Endodermal cell (in vitro differentiated cells): ENCODE measurements around the gene IMPDH1. TPM values are rescaled to one million over a fixed set of nuclear protein-coding genes. Genes with fewer than 3 reads are reported as not detected.

ENCODE experiments used
- DNase-seq: peaks from one replicate; pipeline ENCODE4 v3.0.0-alpha.2; 2017
- H3K27ac ChIP-seq: 2 replicates; pipeline ENCODE4 v1.5.1; 2013; ENCODE audit warnings: mild to moderate bottlenecking, low read depth, low read length, moderate library complexity
- H3K27me3 ChIP-seq: 2 replicates; pipeline ENCODE4 v1.6.1; 2013; ENCODE audit warnings: mild to moderate bottlenecking, low read length, moderate library complexity; ENCODE audit not compliant: insufficient read depth, control insufficient read depth, poor library complexity, severe bottlenecking
- H3K36me3 ChIP-seq: 2 replicates; pipeline ENCODE4 v1.7.0; 2013; ENCODE audit warnings: mild to moderate bottlenecking, low read length, moderate library complexity; ENCODE audit not compliant: control insufficient read depth, insufficient read depth
- H3K4me1 ChIP-seq: one replicate; pipeline ENCODE4 v1.7.0; 2013; ENCODE audit warnings: low read length; ENCODE audit not compliant: control insufficient read depth, insufficient read depth
- H3K4me3 ChIP-seq: 2 replicates; pipeline ENCODE4 v1.5.1; 2013; ENCODE audit warnings: mild to moderate bottlenecking, low read length, moderate library complexity
- H3K9ac ChIP-seq: 2 replicates; pipeline ENCODE4 v1.6.1; 2013; ENCODE audit warnings: mild to moderate bottlenecking, low read length, moderate library complexity; ENCODE audit not compliant: poor library complexity, severe bottlenecking; ENCODE audit errors: extremely low read depth
- H3K9me3 ChIP-seq: 2 replicates; pipeline ENCODE4 v1.6.1; 2013; ENCODE audit warnings: mild to moderate bottlenecking, low read length, moderate library complexity; ENCODE audit not compliant: control insufficient read depth
- H3K27ac Mint-ChIP-seq: 2 replicates; pipeline ENCODE4 v1.8.0; 2020; ENCODE audit warnings: mixed read lengths
- H3K27me3 Mint-ChIP-seq: 2 replicates; pipeline ENCODE4 v1.8.0; 2021; ENCODE audit warnings: mild to moderate bottlenecking, mixed read lengths; ENCODE audit not compliant: insufficient read depth
- H3K36me3 Mint-ChIP-seq: 2 replicates; pipeline ENCODE4 v1.8.0; 2020; ENCODE audit warnings: low read depth, mixed read lengths
- H3K4me1 Mint-ChIP-seq: 2 replicates; pipeline ENCODE4 v1.8.0; 2020; ENCODE audit warnings: mixed read lengths
- H3K4me3 Mint-ChIP-seq: 2 replicates; pipeline ENCODE4 v1.8.0; 2020; ENCODE audit warnings: mild to moderate bottlenecking, moderate library complexity, mixed read lengths
- H3K9me3 Mint-ChIP-seq: 2 replicates; pipeline ENCODE4 v1.8.0; 2020; ENCODE audit warnings: mild to moderate bottlenecking, mixed read lengths
- WGBS, 2 experiments: methylation state at CpG; one replicate each; pipeline versions ENCODE4 v1.1.5 to v1.1.7; 2013; ENCODE audit warnings: missing lambda C conversion rate in 2 of 2, mixed read lengths in 1 of 2; ENCODE audit not compliant: insufficient coverage in 1 of 2, insufficient read length in 1 of 2; 5-methylcytosine and 5-hydroxymethylcytosine counted together
- total RNA-seq, 2 donors: library from RNA; stranded (reverse); fragmentation: NEBNext Ultra II Directional in 1 of 2; extraction: Animal tissue kit (Norgen Biotek cat#: 25700) in 1 of 2; gene quantifications; 2 replicates in 1 of 2; 3 replicates in 1 of 2; pipeline ENCODE4 v1.2.1, GENCODE V29; 2021
- TF ChIP-seq, protein P1 (sequence below): fragments of 200-600 bp; sonication (generic); conservative IDR thresholded peaks from 2 replicates; pipeline ENCODE4 v1.5.0; 2021; ENCODE audit warnings: antibody characterized with exemption, mild to moderate bottlenecking

IMPDH1 gene
- total RNA-seq, 2 donors from 2014 or later: 13.4 to 16.5 TPM

GRCh38 chr7:128365432-128365831, 44.4 kb downstream of the IMPDH1 start:
- peaks cover 75% of the 10 kb centered on the region for H3K27me3 Mint-ChIP-seq
- no peaks in the 10 kb centered on the region for H3K4me1 Mint-ChIP-seq
- Histone ChIP-seq H3K4me3 (no peak overlapping the region), H3K9me3 (no peaks in the 10 kb centered on the region), H3K9ac (no peak overlapping the region), H3K4me1 (no peaks in the 10 kb centered on the region), H3K27me3 (peaks cover 73% of the 10 kb centered on the region), H3K36me3 (no peaks in the 10 kb centered on the region), H3K27ac (no peak overlapping the region)
- no peaks in the 10 kb centered on the region for H3K9me3 Mint-ChIP-seq
- 82 to 90% methylated on average over 1 to 2 of the region's 2 CpGs for whole genome bisulfite sequencing, 2 experiments
- TF ChIP-seq, protein P1, sequence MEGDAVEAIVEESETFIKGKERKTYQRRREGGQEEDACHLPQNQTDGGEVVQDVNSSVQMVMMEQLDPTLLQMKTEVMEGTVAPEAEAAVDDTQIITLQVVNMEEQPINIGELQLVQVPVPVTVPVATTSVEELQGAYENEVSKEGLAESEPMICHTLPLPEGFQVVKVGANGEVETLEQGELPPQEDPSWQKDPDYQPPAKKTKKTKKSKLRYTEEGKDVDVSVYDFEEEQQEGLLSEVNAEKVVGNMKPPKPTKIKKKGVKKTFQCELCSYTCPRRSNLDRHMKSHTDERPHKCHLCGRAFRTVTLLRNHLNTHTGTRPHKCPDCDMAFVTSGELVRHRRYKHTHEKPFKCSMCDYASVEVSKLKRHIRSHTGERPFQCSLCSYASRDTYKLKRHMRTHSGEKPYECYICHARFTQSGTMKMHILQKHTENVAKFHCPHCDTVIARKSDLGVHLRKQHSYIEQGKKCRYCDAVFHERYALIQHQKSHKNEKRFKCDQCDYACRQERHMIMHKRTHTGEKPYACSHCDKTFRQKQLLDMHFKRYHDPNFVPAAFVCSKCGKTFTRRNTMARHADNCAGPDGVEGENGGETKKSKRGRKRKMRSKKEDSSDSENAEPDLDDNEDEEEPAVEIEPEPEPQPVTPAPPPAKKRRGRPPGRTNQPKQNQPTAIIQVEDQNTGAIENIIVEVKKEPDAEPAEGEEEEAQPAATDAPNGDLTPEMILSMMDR: no peak
- H3K4me3 Mint-ChIP-seq: no peak overlapping the region
- H3K36me3 Mint-ChIP-seq: no peaks in the 10 kb centered on the region
- no peak for DNase-seq
- H3K27ac Mint-ChIP-seq: no peak overlapping the region

DNA sequence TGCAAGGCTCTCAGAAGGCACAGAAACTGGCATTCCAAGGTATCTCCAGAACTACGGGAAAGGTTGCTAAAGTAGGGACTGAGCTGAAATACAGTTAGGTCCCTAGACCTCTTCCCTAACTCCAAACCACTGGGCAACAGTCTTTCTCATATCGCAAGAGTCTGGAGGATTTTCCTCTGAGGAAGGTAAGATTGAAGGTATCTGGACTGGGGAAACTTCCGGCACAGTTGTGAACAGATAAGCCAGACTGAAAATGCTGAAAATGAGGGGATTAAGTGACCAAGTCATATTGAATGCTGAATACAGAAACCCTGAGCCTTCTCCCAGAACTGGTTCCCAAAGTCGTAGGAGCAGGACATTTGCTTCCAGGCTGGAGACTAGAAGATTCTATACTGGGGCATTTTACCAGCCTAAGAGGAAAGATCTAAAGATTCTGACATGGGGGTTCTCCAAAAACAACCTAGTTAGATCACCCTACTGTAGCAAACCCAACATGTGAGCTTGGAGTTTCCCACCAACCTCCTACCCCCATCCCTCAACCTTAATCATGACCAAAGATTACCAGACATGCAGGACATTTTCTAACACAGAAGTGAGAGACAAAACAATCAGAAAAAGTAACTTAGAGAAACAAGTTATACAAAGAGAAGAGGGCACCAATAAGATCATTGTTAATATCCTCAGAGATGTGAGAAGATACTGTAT, 45.5 kb downstream of the IMPDH1 start:
- Histone ChIP-seq H3K27me3 (peaks cover 84% of the 10 kb centered on the region), H3K9ac (no peak overlapping the region), H3K9me3 (no peaks in the 10 kb centered on the region), H3K4me3 (no peak overlapping the region), H3K36me3 (no peaks in the 10 kb centered on the region), H3K4me1 (no peaks in the 10 kb centered on the region), H3K27ac (no peak overlapping the region)
- TF ChIP-seq, protein P1: no peak
- H3K27me3 Mint-ChIP-seq: peaks cover 86% of the 10 kb centered on the region
- no peaks in the 10 kb centered on the region for H3K36me3 Mint-ChIP-seq
- WGBS, 2 experiments: 80 to 84% methylated on average over 4 of the region's 4 CpGs
- no peaks in the 10 kb centered on the region for H3K4me1 Mint-ChIP-seq
- no peaks in the 10 kb centered on the region for H3K9me3 Mint-ChIP-seq
- no peak for DNase-seq
- H3K27ac Mint-ChIP-seq: no peak overlapping the region
- H3K4me3 Mint-ChIP-seq: no peak overlapping the region

GRCh38 chr7:128363261-128363721, 46.5 kb downstream of the IMPDH1 start:
- H3K36me3 Mint-ChIP-seq: no peaks in the 10 kb centered on the region
- DNase-seq: no peak
- peaks cover 94% of the 10 kb centered on the region for H3K27me3 ChIP-seq
- no peak overlapping the region for H3K9ac ChIP-seq
- H3K27ac Mint-ChIP-seq: no peak overlapping the region
- H3K4me1 ChIP-seq: no peaks in the 10 kb centered on the region
- no peak overlapping the region for H3K4me3 Mint-ChIP-seq
- WGBS, 2 experiments: 60 to 85% methylated on average over 2 to 6 of the region's 6 CpGs
- peaks cover 92% of the 10 kb centered on the region for H3K27me3 Mint-ChIP-seq
- H3K4me3 ChIP-seq: no peak overlapping the region
- TF ChIP-seq, protein P1: no peak
- H3K9me3 Mint-ChIP-seq: no peaks in the 10 kb centered on the region
- no peaks in the 10 kb centered on the region for H3K4me1 Mint-ChIP-seq
- H3K36me3 ChIP-seq: no peaks in the 10 kb centered on the region
- no peak overlapping the region for H3K27ac ChIP-seq
- H3K9me3 ChIP-seq: no peaks in the 10 kb centered on the region
